Stimulated activated CD4-positive, alpha-beta T cell treated with anti-CD3 and anti-CD28 coated beads, Interleukin-4, amount 100 ng/mL, for 4 hours (primary cell): ENCODE data around the gene FBLN5.

ENCODE experiments used
- DNase-seq, 2 experiments: peaks; one replicate each; pipeline ENCODE4 v3.0.0-alpha.2; 2020

FBLN5 gene, protein sequence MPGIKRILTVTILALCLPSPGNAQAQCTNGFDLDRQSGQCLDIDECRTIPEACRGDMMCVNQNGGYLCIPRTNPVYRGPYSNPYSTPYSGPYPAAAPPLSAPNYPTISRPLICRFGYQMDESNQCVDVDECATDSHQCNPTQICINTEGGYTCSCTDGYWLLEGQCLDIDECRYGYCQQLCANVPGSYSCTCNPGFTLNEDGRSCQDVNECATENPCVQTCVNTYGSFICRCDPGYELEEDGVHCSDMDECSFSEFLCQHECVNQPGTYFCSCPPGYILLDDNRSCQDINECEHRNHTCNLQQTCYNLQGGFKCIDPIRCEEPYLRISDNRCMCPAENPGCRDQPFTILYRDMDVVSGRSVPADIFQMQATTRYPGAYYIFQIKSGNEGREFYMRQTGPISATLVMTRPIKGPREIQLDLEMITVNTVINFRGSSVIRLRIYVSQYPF

DNA sequence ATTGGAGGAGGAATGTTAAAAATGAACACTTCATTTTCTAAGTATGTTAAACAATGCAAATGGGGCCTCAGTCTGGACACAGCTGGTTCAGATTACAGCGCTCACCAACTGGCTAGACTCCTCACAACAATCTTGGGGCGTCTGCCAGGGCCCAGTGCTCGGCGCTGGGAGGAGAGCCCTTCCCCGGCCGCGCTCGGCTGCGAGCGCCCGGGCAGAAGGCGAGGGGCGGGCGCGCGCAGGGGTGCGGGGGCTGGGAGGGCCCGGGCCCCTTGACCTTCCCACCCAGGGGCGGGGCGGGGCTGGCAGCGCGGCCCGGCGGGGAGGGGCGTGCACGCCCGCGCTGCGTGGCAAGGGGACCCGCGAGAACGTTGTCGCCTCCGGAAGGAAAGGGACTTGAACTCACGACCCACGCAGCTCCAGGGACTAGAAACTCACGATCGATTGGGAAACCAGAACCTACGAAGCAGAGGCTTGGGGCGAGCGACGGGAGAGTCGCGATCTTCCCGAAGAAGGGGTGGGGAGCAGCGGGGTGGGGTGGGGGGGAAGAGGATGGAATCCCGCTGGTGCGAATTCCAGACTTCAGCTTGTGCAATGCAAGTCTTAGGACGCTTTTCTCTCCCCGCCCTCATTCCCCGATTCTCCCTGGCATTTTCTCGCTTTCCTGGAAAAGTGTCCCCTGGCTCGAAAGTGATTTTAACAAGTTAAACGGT, at the start of gene FBLN5:
Gene FBLN5, minus strand, starts transcription at position 220 of the 710 bp plus-strand sequence. CDS start 465 bp downstream, outside the sequence.
- peak; percentile 46 to 51 for DNase-seq

DNA sequence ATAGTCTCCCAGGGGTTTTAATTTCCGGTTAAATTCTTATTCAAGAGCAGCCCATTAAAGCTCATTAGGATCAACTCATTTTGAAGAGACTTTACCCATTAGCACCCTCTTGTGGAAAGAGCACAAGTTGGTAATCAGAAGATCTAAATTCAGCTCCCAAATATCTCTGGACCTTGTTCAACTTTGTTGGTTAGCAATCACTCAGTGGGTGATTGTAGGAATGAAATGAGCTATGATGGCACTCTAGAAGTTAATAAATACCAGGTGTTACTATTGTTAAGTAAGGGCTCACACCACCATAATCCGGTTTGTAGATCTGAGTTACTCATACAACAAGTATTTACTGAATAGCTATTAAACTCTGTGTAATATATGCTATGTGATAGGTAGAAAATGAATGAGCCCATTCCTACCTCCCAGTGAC, 49.5 kb upstream of the FBLN5 start:
- DNase-seq, result no peak

DNA sequence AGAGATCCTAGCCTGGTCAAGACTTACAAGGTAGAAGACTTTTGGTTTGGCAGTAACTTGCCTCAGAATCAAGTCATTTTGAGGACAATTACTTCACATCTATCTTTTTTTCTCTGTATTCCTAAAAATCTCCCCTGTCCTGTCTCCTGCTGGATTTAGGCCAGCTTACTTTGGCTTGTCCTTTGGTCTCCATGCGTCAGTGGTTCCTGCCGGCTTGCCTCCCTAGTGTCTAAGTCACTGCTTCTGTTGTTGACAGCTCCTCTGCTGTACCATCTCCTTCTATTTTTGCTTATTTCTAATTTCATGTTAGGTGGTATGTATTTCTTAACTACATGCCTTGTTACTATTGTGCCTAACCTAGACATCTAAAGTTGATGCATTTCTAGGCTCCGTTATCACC, 39.7 kb upstream of the FBLN5 start:
- DNase-seq, result no peak

DNA sequence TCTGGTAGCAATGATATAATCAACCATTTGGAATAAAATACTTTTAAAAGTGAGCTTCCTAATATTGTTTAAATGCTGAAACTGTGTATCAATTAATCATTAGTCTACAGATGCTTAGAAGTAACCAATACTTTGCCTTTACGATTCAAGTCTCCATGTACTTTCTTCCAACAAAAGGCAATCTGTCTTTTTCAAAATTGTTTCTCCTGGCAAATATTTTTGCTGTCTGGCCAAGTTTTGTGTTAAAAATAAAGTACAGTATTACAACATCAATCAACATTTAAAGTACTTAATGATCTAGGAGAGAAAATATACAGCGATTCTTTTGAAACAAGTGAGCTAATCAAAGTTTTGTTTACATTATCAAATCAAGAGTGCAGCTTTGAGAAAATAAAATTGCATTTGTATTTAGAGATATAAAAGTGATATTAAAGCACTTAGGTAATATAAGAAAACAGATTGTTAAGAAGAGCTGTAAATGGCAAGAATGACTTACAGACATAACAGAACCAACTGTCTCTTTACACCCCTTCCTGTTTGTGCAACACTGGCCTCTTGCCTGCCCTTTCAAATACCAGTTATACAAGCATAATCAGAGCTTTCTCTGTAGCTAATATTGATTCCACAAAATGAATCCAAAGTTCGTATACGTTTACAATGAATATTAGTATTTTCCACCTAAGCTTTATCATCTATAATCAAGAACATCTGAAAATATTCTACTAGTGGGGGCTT, 38.2 kb upstream of the FBLN5 start:
- no peak for DNase-seq

DNA sequence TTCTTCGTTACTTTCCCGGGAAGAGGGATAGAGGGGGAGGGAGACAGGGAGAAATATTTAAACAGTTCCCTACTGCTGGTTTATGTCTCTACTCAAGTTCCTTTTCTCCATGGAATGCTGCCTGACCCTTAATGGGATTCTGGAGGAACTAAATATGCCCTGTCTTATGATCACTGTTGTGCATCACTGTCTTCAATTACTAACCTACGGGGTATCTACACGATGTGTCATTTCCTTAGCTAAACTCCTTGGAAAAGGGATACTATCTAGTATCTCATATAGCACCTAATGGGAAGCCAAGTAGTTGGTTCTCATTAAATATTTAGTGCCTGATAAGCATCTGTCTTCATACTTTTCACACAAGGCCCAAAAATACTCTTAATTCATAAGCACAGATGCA, 37.5 kb upstream of the FBLN5 start:
- DNase-seq, result no peak

DNA sequence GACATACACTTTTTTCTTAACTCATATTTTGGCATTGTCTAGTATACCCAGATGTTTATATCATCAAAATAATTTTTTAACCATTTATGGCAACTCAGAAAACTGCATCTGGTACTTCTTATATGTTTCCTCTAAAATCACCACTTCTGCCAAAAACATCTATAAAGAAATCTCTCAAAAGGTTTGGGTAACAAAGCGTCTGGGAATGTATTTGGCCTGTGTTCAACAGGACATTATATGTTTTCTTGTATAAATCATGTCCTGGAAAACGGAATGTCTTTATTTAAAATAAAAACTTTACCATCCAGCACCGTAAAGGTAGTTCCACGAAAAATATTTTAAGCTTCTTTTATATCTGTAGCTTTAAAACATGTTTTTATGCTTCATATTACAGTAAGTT, 36.1 kb upstream of the FBLN5 start:
- no peak for DNase-seq

DNA sequence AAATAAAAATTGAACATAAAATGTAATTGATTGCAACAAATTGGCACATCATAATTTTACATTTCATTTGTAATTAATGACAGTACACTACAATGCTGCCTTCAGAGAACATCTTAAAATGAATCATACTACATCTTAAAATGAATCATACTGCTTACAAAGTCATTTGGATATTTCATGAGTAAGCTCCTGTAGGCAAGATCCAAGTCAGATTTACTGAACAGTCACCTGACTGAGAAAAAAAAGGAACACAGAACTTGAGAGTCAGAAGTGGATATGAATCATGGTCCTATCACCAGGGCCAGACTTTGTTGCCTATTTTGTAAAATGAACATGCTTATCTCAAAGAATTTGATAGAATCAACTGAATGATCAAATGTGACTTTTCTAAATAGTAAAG, 32.7 kb upstream of the FBLN5 start:
- DNase-seq, result no peak

DNA sequence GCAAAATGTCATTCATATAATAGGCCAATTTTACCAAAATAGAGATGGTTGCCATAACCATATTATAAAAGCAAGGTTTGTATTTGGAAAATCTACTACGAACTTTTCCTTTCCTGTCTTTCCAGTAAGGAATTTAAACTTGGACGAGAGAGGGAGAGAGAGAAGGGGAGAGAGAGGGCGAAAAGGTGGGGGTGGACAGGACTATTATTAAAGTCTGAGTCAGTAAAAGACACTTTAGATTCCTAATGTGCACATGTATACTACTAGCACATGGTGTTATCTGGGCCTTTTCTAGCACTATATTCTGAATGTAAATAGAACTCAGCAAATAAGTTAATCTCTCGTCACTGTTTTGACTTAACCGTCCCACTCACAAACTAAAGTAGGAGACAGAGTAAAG, 30.4 kb upstream of the FBLN5 start:
- DNase-seq, result no peak

DNA sequence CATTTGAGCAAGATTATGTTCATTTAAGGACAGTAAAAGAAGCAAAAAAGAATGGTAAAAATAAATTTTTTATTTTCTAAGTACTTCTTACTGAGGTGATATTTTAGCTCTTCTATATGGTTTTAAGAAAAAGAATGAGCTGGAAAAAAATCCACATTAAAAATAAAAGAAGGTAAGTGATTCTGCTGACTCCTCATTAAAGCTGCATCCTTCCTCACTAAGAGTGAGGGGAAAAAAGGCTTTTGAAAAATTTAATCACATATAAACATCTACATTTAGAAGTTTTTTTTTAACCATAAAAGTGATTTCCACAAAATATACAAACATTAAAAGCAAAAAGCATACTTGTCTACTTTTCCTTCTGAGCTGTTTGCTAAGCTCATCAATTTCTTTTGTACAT, 28.3 kb upstream of the FBLN5 start:
- no peak for DNase-seq

DNA sequence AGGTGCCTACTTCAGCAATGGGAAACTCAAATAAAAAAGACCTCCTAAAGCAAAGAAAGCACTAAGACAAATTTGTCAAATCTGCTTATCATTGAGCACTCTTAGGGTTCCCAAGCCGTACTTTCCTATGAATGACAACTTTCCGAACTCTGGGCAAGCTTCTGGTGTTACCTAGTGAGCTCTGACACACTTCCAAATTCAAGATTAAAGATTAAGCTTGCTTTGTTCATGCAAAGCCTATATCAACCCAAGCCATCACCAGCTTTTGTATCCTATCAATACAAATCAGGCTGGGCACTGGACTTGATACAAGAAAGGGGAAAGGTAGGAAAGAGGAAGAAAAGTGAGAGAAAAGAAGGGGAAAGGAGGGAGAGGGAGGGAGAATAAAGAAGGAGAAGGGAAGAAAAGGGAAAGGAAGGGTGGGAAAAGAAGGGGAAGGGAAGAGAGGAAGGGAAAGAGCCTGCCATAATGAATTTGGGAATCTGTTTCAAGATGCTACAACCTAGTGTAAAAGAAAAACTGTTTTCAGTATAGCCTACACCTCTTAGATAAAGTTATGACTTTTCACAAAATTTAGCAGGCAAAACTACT, 23.8 kb upstream of the FBLN5 start:
- DNase-seq, result no peak

DNA sequence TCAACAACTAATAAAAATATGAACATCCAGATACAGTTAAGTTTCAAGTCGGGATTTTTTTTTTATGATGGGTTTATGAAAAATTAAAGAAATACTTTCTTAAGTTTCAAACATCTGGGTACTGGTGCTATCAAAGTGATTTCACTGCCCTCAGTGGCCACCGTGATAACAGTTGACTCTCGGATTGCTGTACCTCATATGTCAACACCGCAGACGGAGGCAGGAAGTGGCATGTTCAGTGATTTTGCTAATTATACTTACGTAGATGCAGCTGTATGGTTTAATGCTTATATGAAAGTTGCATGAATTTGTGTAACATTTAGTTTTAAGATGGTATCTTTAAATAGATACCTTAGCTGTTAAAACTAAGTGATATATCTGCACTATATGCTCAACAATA, 20.8 kb upstream of the FBLN5 start:
- DNase-seq, result peak in 1 of 2 experiments; percentile 14

DNA sequence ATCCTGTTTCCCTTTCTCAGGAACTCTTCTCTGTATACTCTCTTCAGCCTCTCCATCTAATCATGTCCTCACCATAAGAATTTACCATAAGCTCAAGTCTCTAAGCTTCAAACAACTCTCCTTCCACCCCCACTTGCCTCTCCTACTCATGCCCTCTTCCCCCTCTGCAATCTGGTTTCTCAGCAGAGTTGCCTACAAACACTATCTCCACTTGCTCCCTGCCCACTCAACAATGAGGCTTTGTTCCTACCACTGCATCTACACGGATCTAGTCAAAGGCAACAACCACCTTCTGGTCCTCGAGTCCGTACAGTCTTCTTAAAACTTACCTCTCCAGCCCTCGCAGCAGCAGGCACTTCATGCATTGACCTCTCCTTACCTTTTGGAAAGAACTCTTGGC, 17.2 kb upstream of the FBLN5 start:
- DNase-seq, result no peak

DNA sequence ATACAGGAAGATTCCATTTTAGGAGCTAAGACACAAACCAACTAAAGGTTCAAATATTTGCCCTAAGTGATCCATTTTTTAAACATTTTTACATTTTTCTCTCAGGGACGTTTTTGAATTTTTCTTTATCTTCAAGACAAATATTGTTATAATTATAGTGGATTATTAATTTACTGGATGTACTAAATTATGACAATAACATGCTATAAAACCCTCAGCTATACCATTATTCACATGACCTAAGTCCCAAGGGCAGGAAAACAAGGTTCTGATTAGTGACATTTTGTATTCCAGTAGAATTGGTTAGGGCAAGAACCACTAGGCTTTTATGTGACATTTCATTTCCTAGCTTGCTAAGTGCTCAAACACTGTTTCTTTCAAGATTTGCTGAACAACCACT, 16.5 kb upstream of the FBLN5 start:
- no peak for DNase-seq

DNA sequence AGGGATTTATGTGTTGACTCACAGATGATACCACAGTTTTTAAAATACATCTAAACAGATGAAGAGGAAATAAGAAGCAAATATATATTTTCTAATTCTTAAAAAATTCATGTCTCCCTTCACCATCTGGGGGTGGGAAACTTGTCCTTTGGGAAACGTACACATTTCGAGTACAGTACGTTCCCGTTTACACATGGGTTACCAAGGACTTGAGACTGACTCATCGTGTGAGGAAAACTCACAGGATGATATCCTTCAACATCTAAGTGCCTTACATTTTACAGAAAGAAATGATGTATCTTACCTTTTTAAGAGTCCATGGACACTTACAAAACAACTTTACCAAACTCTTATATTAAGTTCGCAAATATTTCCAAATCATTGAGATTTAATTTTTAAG, 16.0 kb upstream of the FBLN5 start:
- no peak for DNase-seq

DNA sequence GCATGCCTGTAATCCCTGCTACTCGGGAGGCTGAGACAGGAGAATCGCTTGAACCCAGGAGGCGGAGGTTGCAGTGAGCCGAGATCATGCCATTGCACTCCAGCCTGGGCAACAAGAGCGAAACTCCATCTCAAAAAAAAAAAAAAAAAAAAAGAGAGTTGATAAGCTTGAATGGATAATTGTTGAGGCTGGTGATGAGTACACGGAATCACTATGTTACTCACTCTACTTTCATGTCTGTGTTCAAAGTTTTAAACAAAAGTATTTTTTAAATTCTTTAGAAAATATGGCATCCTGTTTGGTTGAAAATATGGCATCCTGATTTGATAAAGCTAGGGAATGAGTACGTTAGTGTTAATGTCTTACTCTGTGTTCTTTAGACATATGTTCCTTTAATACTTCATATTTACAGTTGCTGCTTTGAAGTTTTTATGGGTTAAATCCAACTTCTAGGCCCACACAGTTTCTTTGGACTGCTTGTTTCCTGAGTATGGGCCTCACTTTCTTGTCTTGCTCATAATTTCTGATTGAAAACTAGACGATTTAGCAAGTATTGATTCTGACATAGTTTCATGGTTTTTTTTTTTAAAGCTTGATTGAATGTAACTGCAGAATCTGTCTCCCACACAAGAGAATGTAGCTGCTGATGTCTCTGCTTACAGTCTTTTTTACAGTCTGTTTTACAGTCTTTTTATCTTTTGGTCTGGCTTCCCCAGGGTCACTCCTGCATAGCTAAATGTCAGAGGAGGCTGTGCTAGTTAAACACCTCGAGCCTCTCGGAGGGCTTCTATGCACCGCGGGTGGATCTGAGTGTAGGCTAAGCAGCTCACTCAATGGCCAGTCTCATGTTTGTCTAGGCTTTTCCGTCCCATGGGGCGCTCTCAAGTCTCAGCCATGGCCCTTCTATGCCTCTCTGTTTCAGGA, 14.1 kb upstream of the FBLN5 start:
- no peak for DNase-seq

DNA sequence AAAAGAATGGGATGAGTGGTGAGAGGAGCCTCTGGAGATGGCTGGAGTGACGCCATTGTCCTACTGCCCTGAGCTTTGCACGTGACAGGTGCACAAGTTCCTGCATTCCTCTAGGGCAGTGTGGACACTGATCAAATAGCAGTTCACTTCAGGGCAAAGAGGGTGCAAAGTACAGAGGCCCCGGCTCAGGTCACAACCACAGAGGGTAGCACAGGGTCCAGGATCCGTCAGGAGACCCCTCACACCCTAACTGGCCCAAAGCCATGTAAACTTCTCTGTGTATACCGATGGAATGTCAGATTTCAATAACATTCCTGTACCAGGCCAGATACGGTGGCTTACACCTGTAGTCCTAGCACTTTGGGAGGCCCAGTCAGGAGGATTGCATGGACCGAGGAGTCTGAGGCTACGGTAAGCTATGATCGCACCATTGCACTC, 10.4 kb upstream of the FBLN5 start:
- DNase-seq, result no peak

DNA sequence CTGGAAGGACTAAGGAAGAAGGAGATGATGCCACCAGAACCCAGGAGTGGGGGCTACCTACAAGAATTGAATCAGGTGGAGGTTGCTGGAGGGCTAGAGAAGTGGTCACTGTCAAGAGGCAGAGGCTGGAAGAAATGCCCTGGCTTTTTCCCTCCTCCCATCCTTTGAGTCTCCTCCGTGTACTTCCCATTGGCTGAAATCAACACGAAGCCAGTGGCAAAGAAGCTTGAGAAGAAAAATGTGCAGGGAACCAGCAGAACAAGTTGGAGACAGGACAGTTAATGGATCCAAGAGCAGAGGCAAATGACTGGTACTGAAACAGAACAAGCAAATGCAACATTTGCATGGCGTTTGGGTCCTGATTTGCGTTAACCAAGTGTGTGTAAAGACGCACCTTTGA, 9.1 kb upstream of the FBLN5 start:
- no peak for DNase-seq

DNA sequence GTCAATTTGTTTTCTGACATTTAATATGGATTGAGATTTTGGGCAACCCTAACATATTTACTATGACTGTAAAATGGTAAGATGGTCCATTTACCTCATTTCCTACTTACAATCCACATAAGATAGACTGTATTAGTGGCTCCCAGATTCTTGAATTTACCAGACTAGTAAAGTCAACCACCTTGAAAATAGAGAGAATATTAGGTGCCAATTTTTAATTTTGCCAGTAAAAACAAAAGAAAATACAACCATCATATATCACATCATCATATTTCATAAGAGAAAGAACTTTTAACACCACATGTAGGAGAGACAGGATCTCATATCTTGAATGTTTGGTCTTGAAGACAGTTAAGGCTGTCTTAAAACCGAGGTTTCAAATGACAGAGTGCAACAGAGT, 7.7 kb upstream of the FBLN5 start:
- DNase-seq, result no peak

DNA sequence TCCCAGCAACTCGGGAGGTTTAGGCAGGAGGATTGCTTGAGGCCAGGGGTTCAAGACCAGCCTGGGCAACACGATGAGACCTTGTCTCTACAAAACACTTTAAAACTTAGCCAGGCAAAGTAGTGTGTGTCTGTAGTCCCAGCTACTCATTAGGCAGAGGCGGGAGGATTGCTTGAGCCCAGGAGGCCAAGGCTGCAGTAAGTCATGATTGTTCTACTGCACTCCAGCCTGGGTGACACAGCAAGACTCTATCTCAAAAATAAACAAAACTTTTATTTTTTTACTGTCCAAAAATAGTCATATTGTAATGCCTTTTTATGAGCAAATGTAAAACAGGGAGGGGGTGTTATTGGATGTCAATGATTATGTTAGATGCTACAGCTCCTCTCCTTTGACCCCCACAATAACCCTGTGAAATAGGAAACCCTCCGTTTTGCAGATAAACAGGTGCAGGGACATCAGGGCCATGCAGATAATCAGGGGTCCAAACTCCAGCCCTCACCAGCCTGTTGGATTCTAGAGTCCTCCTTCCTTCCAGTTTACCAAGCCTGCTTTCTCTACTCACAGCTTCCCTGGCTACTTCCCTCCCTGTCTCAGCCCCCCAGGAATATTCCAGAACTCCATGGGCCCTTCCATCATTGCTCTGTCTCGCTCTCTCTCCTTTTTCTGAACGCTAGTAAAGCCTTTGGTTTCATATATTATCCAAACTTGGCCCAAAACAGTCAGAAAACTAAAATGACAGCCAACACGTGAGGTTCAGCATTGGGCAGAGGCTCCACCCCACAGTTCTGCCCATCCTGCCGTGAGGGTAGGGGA, 5.9 kb upstream of the FBLN5 start:
- DNase-seq, result no peak

DNA sequence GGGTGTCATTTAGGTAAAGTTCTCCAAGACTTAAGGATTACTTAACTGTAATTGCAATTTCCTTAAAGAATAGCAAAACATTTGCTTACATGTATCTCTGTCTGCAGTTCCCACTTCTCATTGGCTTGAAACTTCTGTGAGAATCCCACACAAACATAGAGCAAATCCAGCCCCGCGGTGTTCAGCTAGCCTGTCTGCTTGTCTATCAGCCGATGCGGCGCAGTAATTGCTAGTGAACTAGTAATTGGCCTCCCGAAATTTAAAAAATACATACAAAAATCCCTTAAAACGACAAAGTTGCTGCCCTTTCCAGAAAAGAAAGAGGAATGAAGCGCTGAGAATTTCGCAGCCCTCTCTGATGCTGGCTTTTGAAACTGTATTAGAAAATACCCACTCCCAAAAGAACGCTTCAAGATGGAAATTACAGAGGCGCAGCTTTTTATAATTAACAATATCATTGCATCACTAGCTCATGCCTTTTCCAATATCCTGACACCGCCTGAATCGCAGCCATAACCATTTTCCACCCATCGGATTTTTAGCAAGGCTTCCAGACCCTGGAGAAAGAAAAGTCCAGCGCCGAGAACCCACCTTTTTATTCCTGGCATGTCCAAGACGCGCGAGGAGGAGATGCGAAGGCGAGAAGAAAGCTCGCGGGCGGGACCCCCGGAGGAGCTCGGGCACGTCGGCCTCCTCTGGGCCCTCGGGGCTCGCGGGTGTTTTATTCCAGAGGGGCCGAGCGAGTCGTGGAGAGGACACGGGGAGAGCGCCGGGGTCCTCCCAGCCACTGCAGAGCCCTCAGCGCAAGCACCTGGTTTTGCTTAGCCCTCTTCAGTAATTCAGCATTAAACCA, 646 bp downstream of the FBLN5 start:
- no peak for DNase-seq
